ENCODE measurements around the gene PLEKHJ1.
"Not testable (repeated sequence)": the region's sequence is repeated elsewhere in the genome, so short reads cannot be mapped to it uniquely, and the experiment has no call there.

Gene PLEKHJ1

DNA sequence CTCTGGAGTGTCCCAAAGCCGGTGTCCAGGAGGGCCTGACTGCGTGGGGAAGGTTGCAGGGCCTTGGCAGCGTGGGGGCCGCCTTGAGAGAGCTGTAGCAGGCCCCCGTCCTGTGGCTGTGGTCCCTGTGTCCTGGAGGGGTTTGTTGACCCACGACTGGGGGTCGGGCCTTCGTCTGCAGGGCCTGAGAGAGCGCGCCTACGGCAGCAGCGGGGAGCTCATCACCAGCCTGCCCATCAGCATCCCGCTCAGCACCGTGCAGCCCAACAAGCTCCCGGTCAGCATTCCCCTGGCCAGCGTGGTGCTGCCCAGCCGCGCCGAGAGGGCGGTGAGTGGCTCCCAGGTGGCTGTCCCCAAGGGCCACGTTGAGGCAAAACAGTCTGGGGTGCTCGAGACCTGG, 18.5 kb downstream of the PLEKHJ1 start:
- DNase-seq = no peak

DNA sequence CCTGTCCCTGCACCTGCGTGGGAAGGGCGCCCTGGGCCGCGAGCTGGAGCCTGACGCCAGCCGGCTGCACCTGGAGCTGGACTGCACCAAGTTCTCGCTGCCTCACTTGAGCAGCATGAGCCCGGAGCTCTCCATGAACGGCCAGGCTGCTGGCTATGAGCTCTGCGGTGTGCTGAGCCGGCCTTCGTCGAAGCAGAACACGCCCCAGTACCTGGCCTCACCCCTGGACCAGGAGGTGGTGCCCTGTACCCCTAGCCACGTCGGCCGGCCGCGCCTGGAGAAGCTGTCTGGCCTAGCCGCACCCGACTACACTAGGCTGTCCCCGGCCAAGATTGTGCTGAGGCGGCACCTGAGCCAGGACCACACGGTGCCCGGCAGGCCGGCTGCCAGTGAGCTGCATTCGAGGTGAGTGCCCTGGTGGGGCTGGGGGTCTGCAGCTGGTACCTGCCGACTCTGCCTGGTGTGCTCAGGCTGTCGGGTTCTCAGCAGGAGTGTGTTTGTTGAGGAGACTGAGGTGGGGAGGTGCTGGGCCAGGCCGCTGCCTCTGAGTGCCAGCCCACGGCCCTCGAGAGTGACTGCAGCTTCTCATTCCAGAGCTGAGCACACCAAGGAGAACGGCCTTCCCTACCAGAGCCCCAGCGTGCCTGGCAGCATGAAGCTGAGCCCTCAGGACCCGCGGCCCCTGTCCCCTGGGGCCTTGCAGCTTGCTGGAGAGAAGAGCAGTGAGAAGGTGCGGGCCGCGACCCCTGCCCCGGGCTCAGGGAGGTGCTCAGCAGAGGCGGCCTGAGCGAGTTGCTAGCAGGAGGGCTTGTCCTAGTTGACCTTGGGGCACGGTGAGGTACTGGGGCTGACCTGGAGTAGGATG, 19.5 kb downstream of the PLEKHJ1 start:
- no peak for DNase-seq

DNA sequence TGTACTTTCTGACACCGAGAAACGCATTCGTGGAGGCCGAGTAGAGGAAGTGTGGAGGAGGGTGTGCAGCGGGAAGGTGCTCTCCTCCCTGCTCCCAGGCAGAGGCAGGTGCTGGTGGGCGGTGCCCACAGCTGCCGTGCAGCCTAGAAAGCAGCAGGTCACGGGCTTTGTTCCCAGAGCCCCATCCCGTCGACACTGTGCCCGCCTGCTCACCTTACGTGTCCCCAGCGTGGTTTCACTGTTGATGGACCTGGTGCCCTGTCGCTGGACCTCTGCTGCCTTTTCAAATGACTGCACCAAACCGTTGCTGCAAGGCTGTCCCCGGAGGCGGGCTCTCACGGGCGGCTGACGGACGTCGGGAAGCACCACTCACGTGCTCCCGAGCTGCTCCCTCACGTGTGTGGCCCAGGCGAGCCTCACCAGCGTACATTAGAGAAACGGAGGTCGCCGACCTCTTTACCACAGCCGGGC, 20.8 kb downstream of the PLEKHJ1 start:
- peak; percentile 55 for DNase-seq

DNA sequence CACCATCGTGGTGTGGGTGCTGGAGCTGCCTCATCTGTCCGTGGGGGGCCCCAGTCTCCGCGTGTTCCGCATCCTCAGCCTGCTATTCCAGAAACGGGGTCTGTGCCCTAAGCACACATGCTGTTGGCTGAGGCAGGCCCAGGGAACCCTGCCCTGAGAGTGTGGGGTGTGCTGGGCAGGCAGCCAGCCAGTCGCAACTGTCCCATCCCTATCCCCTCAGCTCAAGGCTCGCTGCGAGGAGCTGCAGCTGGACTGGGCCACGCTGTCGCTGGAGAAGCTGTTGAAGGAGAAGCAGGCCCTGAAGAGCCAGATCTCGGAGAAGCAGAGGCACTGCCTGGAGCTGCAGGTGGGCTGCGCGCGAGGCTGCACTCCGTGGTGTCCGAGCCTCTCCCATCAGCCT, 21.9 kb downstream of the PLEKHJ1 start:
- no peak for DNase-seq

DNA sequence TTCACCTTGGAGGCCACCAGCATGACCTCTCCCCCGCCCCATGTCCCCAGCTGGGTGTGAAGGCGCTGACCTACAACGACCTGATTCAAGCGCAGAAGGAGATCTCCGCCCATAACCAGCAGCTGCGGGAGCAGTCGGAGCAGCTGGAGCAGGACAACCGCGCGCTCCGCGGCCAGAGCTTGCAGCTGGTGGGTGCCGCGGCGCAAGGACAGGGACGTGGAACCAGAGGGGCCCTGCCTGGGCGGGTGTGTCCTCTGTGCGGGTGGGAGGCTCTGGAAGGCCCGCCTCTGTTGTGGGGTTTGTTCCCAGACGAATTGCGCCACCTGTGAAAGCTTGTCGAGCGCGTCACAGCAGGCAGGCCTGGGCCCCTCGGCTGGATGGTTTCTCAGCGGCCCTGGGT, 22.3 kb downstream of the PLEKHJ1 start:
- no peak for DNase-seq

DNA sequence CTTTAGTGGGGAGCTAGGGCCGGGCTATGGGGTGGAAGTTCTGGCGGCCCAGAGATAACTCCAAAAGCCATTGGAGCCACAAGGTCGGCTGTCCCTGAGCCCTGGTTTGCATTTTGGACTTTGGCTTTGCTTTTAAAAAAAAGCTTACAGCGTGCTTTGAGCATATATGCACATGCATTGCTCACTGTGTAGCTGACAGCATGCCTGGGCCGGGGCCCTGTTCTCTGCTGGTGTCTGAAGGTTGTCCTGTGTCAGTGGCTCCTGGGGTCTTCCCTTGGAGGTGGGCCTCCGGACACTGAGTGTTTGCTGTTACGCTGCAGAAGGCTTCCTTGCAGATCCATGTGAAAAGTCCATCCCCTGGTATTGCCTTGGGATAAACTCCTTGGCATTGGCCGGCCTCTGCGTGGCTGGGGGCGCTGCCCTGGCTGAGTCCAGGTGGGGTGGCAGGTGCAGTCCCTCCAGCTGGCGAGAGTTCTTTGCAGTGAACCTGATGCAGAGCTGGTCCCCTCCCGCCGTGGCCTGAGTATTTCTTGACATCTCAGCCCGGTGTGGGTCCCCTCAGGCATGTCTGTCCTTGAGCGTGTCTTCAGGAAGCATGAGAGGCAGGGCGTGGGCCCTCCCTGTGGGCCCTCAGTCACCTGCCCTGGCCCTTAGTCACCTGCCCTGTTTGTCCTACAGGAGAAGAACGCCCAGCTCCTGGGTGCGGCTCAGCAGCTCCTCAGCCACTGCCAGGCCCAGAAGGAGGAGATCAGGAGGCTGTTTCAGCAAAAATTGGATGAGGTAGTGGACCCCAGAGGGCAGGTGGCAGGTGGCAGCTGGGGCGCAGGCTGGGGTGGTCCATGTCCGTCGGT, 23.0 kb downstream of the PLEKHJ1 start:
- no peak for DNase-seq

DNA sequence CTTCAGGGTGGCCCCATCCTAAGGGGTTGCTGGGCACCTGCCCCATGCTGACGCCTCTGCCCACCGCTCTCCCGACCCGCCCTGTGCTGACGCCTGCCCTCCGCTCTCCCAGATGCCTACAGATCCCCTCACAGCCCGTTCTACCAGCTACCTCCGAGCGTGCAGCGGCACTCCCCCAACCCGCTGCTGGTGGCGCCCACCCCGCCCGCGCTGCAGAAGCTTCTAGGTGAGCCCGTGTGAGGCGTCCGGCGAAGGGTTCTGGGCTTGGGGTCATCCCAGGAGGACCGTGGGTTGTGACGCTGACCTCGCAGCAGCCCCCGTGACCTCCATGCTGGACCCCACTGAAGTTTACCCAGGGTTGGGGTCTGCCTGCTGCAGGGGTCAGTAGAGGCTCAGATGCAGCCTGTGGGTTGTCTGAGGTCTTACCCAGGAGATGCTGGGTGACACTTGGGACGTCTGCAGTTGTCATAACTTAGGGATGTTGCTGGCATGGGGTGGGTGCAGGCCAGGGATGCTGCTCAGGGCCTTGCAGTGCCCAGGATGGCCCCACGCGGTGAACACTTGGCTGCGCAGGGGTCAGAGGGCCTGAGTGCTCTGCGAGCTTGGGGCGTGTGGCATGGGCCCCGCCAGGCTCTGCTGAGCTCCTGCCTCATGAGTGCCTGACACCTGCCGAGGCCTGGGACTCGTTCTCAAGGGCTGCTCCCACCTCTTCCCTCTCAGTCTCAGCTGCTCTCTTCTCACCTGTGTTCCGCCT, 25.0 kb downstream of the PLEKHJ1 start:
- no peak for DNase-seq

DNA sequence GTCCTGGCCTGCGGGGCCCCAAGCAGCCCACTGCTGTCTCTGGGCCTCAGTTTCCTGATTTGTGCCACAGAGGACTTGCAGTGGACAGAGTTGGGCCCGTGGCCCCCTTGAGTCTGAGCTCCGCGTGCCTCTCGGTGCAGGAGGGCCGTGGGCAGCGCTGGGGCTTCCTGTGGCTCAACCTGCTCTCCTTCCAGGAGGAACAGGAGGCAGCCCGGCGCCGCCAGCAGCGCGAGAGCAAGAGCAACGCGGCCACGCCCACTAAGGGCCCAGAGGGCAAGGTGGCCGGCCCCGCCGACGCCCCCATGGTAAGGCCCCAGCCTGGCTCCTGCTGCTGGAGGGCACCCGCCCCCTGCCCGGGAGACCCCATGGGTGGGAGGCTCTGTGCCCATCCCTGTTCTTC, 25.9 kb downstream of the PLEKHJ1 start:
- DNase-seq = no peak

DNA sequence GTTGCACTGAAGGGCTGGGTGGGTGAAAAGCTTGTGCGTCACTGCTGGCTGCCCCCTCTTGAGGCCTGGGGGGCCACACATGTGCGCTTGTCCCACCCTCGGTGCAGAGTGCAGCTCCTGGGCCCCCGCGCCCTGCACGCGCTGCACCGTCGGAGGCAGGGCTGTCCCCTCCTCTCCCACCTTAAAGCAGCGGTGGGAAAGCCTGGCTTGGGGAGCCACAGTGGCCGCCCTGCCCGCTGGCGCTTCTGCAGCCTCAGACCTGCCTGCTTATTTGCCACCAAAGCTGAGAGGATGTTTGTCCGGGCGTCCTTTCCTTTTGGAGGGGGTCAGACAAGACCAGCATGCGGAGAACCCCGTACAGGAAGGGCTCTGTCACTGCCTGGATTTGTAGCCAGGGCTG, 26.7 kb downstream of the PLEKHJ1 start:
- DNase-seq = no peak

DNA sequence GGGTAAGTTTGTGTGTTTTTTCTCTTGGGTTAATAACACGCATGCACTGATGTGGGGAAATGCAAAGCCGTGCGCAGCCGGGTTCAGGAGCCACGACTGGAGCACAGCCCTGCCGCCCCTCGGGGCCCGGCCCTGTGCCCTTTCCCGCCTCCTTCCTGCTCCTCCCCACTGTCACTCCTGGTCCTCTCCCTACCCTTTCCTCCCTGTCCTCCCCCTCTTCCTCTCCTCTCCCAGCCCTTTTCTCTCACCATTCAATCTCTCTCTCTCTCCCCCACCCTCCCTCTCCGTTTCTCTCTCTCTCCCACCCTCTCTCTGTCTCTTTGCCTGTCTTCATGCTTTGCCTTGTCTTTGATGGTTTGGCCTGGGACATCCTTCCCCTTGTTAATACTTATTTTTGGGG, 27.2 kb downstream of the PLEKHJ1 start:
- no peak for DNase-seq

DNA sequence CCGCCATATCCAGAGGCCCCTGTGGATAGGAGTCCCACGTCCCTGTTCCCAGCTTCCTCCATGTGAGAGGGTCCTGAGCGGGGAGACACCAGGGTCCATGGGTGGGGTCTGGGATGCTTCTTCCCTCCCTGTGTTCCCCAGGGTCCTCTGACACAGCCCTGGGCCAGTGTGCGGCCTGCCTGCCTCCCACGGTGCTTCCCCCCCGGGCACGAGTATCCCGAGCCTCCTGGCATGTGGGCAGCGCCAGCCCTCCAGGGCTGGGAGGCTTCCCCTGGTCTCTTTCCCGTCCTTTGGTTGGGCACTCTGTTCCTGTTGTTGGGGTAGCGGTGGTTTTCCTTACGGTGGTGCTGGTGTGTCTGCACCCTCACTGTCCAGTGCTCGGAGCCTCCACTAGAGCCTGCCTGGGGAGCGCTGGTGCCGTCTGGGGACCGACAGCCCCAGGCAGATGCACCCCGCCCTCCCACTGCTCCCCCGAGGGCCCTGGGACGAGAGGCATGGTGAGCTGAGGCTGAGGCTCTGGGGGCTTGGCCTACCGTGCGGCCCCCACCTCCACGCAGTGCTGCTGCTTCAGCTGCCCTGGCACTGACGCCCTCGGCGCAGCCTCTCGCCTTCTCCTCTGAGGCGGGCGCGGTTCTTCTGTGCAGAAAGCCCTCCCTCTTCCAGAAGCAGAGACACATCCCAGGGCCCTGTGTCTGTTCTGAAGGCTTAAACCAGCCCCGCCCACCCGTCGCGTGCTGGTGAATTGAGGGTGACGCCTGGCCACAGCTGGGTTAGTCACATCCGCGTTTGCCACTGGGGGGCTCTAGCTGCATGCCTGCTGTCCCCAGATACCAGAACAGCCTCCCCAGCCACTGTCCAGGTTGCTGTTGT, 27.9 kb downstream of the PLEKHJ1 start:
- no peak for DNase-seq

DNA sequence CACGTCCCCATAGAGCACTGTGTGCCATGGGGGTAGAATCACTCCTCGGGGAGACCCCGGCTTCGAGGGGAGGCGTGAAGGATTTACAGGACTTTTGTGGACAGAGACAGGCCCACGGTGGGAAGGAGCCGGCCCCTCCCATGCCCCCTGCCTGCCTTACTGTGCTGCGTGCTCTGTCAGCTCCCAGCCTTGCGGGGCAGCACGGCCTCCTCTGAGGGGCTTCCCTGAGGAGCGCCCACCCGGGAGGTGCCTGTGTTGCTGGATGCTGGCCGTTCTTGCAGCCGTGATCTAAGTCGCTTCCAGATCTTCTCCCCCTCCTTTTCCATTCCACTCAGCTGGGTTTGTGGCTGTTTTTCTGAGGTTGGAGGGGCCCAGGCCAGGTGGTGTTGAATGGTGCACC, 29.1 kb downstream of the PLEKHJ1 start:
- DNase-seq = no peak

DNA sequence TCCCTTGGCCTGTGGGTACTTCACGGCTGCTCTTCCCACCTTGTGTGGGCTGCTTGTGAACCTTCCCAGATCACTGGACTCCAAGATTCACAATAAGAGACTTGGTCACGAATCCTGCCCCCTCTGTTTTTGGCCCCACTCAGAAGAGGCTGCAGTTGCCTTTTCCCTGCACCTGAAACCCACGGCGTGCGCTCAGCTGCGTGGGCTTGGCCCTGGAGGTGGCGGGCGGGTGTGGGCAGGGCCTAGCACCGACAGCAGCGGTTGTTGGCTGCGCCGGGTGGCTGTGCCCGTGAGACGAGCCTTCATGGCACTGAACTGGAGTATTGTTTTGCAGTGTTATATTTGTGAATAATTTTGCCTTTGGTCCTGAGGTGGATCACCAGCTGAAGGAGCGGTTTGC, 33.8 kb downstream of the PLEKHJ1 start:
- no peak for DNase-seq

DNA sequence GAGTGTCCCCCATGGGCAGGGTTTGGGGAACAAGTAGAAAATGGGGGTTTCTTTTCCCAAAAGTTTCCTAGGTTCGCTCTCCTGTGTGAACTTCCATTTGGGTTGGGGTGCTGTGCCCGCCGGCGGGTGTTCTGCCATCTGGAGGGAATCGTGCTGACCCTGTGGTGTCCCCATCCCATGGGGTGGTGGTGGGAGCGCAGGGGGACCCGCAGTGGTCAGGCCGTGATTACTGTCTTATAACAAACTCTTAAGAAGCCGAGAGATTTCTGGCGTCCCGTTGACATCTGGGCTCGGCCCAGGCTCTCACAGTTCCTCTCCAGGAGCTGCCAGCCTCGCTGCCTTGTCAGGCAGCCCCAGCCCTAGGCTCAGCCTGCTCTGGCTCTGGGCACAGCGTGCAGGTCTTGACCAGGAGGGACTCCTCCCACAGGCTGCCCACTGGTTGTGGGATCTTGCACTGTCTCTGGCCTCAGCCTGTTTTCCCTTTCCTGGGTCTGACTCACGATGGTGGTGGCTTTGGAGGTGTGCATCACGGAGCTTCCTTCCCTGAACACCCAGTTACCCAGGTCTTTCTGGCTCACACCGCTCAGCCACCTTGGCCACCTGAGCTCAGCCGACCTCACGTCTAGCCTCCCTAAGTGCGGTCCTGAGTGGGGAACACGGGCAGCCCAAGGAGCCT, 34.5 kb downstream of the PLEKHJ1 start:
- no peak for DNase-seq

DNA sequence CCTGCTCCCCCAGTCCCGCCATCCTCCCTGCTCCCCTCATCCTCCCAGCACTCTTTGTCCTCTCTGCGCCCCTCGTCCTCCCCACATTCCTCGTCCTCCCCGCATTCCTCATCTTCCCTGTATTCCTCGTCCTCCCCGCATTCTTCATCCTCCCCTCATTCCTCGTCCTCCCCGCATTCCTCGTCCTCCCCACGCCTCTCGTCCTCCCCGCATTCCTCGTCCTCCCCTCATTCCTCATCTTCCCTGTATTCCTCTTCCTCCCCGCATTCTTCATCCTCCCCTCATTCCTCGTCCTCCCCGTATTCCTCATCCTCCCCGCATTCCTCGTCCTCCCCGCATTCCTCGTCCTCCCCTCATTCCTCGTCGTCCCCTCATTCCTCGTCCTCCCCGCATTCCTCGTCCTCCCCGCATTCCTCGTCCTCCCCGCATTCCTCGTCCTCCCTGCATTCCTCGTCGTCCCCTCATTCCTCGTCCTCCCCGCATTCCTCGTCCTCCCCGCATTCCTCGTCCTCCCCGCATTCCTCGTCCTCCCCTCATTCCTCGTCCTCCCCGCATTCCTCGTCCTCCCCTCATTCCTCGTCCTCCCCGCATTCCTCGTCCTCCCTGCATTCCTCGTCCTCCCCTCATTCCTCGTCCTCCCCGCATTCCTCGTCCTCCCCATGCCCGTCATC, 35.4 kb downstream of the PLEKHJ1 start:
- not testable (repeated sequence) for DNase-seq

DNA sequence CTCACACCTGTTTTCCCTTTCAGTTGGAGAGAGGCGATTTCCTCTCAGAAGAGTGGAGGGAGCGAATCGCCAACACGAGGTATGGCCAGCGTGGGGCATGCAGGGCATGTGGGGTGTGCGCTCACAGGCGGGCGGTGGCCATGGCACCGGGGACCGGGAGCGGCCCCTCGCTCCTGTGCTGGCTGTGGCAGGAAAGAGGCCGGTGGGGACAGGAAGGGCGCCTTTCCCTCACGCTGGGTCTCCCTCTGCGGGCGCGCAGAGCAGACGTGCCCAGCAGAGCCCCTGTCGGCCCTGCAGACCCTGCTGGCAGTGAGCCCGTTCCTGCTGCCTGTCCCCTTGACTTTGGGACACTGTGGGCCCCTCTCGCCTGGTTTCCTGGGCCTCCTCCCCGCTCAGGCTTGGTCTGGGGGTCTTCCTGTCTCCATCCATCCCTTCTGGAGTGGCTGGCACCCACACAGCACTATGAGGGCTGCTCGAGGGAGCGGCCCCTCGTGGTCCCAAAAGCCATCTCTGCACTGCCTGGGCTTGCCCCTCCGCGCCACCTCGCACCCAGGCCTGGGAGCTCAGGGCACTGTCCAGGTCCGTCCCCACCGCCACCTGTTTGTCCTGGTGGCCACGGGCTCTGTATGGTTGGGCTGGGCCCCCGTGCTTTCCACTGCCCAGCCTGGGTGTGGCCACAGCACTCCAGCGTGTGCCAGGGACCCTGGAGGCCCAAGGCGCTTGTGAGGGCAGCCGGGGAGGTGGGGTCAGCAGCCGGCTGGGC, 36.1 kb downstream of the PLEKHJ1 start:
- DNase-seq = no peak

DNA sequence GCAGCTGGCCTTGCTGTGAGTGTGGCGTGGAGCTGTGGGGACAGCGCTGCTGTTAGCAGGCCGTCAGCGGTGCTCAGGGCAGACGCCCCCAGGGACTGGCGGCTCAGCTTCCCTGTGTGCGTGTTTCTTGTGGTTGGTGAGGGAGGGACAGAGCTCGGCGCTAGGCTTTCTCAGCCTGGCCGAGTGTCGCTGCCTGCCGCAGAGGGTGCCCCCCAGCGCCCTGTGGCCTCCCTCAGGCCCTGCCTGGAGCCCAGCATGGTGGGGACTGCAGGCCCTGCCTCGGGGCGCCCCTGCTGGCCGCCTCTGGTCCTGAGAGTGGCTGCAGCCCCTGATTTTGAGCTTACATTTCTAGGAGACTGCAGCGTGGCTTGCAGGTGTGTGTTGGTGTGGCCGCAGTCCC, 36.9 kb downstream of the PLEKHJ1 start:
- no peak for DNase-seq

DNA sequence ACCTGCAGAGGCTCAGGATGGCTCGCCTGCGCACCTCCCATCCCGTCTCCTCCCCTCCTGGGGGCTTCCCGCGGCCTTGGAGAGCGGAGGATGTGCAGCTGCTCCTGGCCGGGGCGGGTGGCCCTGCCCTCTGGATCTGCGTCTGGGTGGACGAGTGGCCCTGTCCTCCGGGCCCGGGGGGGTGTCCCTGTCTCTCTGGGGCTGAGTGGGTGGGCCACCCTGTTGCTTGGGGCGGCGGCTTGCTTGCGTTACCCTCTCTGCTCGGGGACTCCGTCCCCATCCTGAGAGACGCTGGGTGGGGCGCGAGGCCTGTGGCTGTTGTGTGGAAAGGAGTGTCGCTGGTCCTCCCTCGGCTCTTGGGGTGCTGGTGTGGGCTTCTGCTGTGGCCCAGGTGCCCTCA, 37.8 kb downstream of the PLEKHJ1 start:
- no peak for DNase-seq

DNA sequence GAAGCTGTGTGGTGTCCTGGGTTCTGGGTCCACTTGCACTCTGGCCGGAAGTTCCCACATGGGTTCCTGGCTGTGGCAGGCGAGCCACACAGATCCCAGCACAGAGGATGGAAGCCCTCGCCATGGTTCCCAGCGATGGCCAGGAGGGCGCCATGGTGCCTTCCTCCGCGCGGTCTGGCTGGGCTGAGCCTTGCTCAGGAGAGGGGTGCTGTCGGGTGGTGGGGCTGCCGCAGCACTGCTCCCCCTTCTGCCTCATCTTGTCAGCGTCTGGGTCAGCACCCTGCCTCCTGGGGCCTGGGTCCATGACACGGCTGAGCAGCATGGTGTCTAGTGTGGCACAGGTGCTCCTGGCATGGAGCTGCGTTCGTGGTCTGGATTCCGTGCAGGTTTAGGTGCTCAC, 38.9 kb downstream of the PLEKHJ1 start:
- no peak for DNase-seq

DNA sequence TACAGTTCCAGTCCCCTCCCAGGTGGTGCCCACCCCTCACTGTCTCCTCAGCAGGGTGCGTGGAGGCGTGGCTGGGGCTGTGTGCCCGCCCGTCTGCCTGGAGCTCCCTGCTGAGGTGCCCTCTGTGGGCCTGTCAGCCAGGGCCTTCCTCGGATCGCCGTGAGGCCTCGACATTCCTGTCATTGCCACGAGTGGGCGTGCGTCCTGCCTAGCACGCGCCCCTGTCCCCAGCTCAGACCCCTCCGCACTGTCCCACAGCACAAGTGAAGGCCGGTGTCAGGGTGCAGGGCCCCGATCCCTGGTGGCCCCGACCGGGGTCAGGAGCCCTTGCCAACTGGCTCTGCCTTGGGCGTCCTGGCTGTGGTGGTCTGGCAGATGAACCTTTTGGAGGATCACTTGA, 40.2 kb downstream of the PLEKHJ1 start:
- no peak for DNase-seq
